GM23338 (cell line): Measurements from ENCODE around the gene SLIT1. TPM values are rescaled to one million over a fixed set of nuclear protein-coding genes. Genes with fewer than 3 reads are reported as not detected.

Source experiments
- ATAC-seq: fragments of 200-7000 bp; cut with Tn5 transposase; 3 replicates; pipeline ENCODE4 v1.9.1; 2020
- DNase-seq: peaks from one replicate; pipeline ENCODE4 v3.0.0-alpha.2; 2015; ENCODE audit warnings: low spot score
- H2AFZ ChIP-seq: fragments of 200-600 bp; sonication (generic); 2 replicates; pipeline ENCODE4 v1.8.0; 2016; ENCODE audit warnings: antibody characterized with exemption, mild to moderate bottlenecking, moderate library complexity
- H3F3A ChIP-seq: fragments of 200-600 bp; sonication (generic); replicated peaks from 2 replicates; pipeline ENCODE4 v1.8.0; 2017; ENCODE audit warnings: antibody characterized with exemption, mixed run types, low read depth
- H3K27ac ChIP-seq: fragments of 200-600 bp; sonication (generic); 2 replicates; pipeline ENCODE4 v1.6.1; 2016; ENCODE audit warnings: low read depth
- H3K27me3 ChIP-seq: fragments of 200-600 bp; sonication (generic); 2 replicates; pipeline ENCODE4 v1.8.0; 2016; ENCODE audit warnings: mild to moderate bottlenecking, mixed run types, moderate library complexity; ENCODE audit not compliant: insufficient read depth
- H3K36me3 ChIP-seq: fragments of 200-600 bp; sonication (generic); 2 replicates; pipeline ENCODE4 v1.8.0; 2016; ENCODE audit warnings: mild to moderate bottlenecking; ENCODE audit not compliant: insufficient read depth
- H3K4me1 ChIP-seq: fragments of 200-600 bp; sonication (generic); 2 replicates; pipeline ENCODE4 v1.8.0; 2016; ENCODE audit warnings: mild to moderate bottlenecking, moderate library complexity; ENCODE audit not compliant: insufficient read depth
- H3K4me2 ChIP-seq: fragments of 200-600 bp; sonication (generic); 2 replicates; pipeline ENCODE4 v1.7.1; 2017; ENCODE audit warnings: mixed run types
- H3K4me3 ChIP-seq: fragments of 200-600 bp; sonication (generic); 2 replicates; pipeline ENCODE4 v1.6.1; 2016; ENCODE audit warnings: mixed run types
- H3K79me2 ChIP-seq: fragments of 200-600 bp; sonication (generic); replicated peaks from 2 replicates; pipeline ENCODE4 v1.8.0; 2017; ENCODE audit warnings: mild to moderate bottlenecking; ENCODE audit not compliant: insufficient read depth
- H3K9me2 ChIP-seq: fragments of 200-600 bp; sonication (generic); 2 replicates; pipeline ENCODE4 v1.8.0; 2017; ENCODE audit not compliant: insufficient read depth
- H4K20me1 ChIP-seq: fragments of 200-600 bp; sonication (generic); replicated peaks from 2 replicates; pipeline ENCODE4 v1.8.0; 2017; ENCODE audit warnings: mild to moderate bottlenecking; ENCODE audit not compliant: insufficient read depth
- H3K27ac Mint-ChIP-seq: 2 replicates; pipeline ENCODE4 v1.8.0; 2020; ENCODE audit warnings: inconsistent platforms, mild to moderate bottlenecking, moderate library complexity, mixed read lengths
- H3K27me3 Mint-ChIP-seq: 3 replicates; pipeline ENCODE4 v1.8.0; 2022; ENCODE audit warnings: low read depth, mild to moderate bottlenecking, moderate library complexity, mixed read lengths, inconsistent platforms; ENCODE audit not compliant: insufficient read depth, poor library complexity
- H3K36me3 Mint-ChIP-seq: 3 replicates; pipeline ENCODE4 v1.8.0; 2021; ENCODE audit warnings: low read depth, mild to moderate bottlenecking, inconsistent platforms, moderate library complexity, mixed read lengths
- H3K4me1 Mint-ChIP-seq: 3 replicates; pipeline ENCODE4 v1.8.0; 2020; ENCODE audit warnings: mild to moderate bottlenecking, inconsistent platforms, mixed read lengths
- H3K4me3 Mint-ChIP-seq: 3 replicates; pipeline ENCODE4 v1.8.0; 2021; ENCODE audit warnings: moderate library complexity, mild to moderate bottlenecking, inconsistent platforms, mixed read lengths
- H3K9me3 Mint-ChIP-seq: 3 replicates; pipeline ENCODE4 v1.8.0; 2020; ENCODE audit warnings: moderate library complexity, mild to moderate bottlenecking, inconsistent platforms, mixed read lengths
- CTCF ChIP-seq, 2 experiments: fragments of 200-600 bp in 1 of 2; sonication (generic) in 1 of 2; conservative IDR thresholded peaks; 2 replicates each; pipeline versions ENCODE4 v1.5.1 to v1.6.1; 2016 to 2017; ENCODE audit warnings: antibody characterized with exemption in 2 of 2, low read depth in 2 of 2, mild to moderate bottlenecking in 2 of 2, moderate library complexity in 1 of 2
- EZH2phosphoT487 ChIP-seq: fragments of 200-600 bp; sonication (generic); IDR thresholded peaks from one replicate; pipeline ENCODE4 v1.8.1; 2018; ENCODE audit warnings: antibody characterized with exemption; ENCODE audit not compliant: unreplicated experiment
- JUNB ChIP-seq: IDR thresholded peaks from one replicate; pipeline ENCODE4 v1.6.1; 2016; ENCODE audit warnings: antibody characterized with exemption; ENCODE audit not compliant: unreplicated experiment
- NANOG ChIP-seq: IDR thresholded peaks from 2 replicates; pipeline ENCODE4 v1.6.1; 2016; ENCODE audit warnings: antibody characterized with exemption, borderline replicate concordance
- STAT1 ChIP-seq: IDR thresholded peaks from one replicate; pipeline ENCODE4 v1.6.1; 2016; ENCODE audit warnings: antibody characterized with exemption; ENCODE audit not compliant: unreplicated experiment
- ZNF114 ChIP-seq: fragments of 250-450 bp; sonication (Bioruptor Pico); IDR thresholded peaks from 2 replicates; pipeline ENCODE4 v1.5.0; 2020; ENCODE audit warnings: mild to moderate bottlenecking, moderate library complexity
- ZNF331 ChIP-seq: fragments of 250-450 bp; sonication (Bioruptor Pico); IDR thresholded peaks from 2 replicates; pipeline ENCODE4 v1.5.0; 2020; ENCODE audit warnings: low read depth, mild to moderate bottlenecking, moderate library complexity
- ZNF462 ChIP-seq: fragments of 250-450 bp; sonication (Bioruptor Pico); IDR thresholded peaks from 2 replicates; pipeline ENCODE4 v1.5.0; 2020; ENCODE audit warnings: mild to moderate bottlenecking, moderate library complexity
- polyA plus RNA-seq: library from polyadenylated mRNA; unstranded; fragments of >200 nt; fragmentation: Nextera tagmentation; extraction: Ambion mirVana; gene quantifications from 2 replicates; pipeline ENCODE4 v1.2.1, GENCODE V29; 2016
- total RNA-seq: library from RNA; depleted of rRNA; stranded (reverse); fragments of >200 nt; shearing (Covaris generic); gene quantifications from 2 replicates; pipeline ENCODE4 v1.2.3, GENCODE V29; 2014

The SLIT1 gene
- total and polyA plus RNA-seq, 2 experiments from 2014 or later, result 0.76 to 1.7 TPM

GRCh38 chr10:97183314-97183713 is 2.4 kb downstream of the SLIT1 start (continued):
- TF ChIP-seq CTCF (conservative IDR thresholded peaks at IDR 0.05; ENCODE audit: low read depth in 2 of 2), result no peak
- TF ChIP-seq NANOG, result no peak
- TF ChIP-seq ZNF331 (CRISPR knock-in tag), result no peak
- TF ChIP-seq JUNB, result no peak

GRCh38 chr10:97182288-97182990 is 3.3 kb downstream of the SLIT1 start:
- ATAC-seq (no peak), DNase-seq (no peak)
- Histone ChIP-seq H3K9me2 (no peaks in the 10 kb centered on the region), H3K27me3 (peaks cover 52% of the 10 kb centered on the region), H3K4me2 (no peak overlapping the region), H3K36me3 (no peaks in the 10 kb centered on the region), H3F3A (peaks cover 6% of the 10 kb centered on the region; the same call in 1 of the 2 replicates), H3K27ac (no peak overlapping the region), H3K79me2 (no peaks in the 10 kb centered on the region), H3K4me1 (no peaks in the 10 kb centered on the region; the same call in 1 of the 2 replicates), H4K20me1 (no peaks in the 10 kb centered on the region; the same call in 1 of the 2 replicates), H3K4me3 (no peak overlapping the region), H2AFZ (no peak overlapping the region)
- no peak overlapping the region for H3K27ac Mint-ChIP-seq
- no peaks in the 10 kb centered on the region for H3K36me3 Mint-ChIP-seq
- no peaks in the 10 kb centered on the region for H3K9me3 Mint-ChIP-seq
- no peak overlapping the region for H3K4me3 Mint-ChIP-seq
- H3K4me1 Mint-ChIP-seq, result peaks cover 16% of the 10 kb centered on the region
- TF ChIP-seq STAT1, result no peak
- TF ChIP-seq ZNF331 (CRISPR knock-in tag), result no peak
- TF ChIP-seq JUNB, result no peak
- peaks cover 46% of the 10 kb centered on the region for H3K27me3 Mint-ChIP-seq

GRCh38 chr10:97180986-97181385 is 4.8 kb downstream of the SLIT1 start:
- ATAC-seq, result no peak
- Histone ChIP-seq H3K36me3 (no peaks in the 10 kb centered on the region), H3K4me3 (no peak overlapping the region), H3K4me2 (no peak overlapping the region), H4K20me1 (no peaks in the 10 kb centered on the region; the same call in 1 of the 2 replicates), H3K4me1 (no peaks in the 10 kb centered on the region; the same call in 1 of the 2 replicates), H3K9me2 (no peaks in the 10 kb centered on the region), H3K79me2 (no peaks in the 10 kb centered on the region), H2AFZ (no peak overlapping the region), H3K27me3 (peaks cover 37% of the 10 kb centered on the region), H3F3A (no peaks in the 10 kb centered on the region; the same call in 1 of the 2 replicates), H3K27ac (no peak overlapping the region)
- Mint-ChIP-seq H3K4me3 (no peak overlapping the region), H3K27ac (no peak overlapping the region), H3K4me1 (peaks cover 16% of the 10 kb centered on the region), H3K36me3 (no peaks in the 10 kb centered on the region), H3K9me3 (no peaks in the 10 kb centered on the region), H3K27me3 (peaks cover 31% of the 10 kb centered on the region)
- no peak for DNase-seq
- TF ChIP-seq ZNF114 (CRISPR knock-in tag) (no peak), EZH2phosphoT487 (no peak), ZNF462 (no peak), CTCF (conservative IDR thresholded peaks at IDR 0.05; ENCODE audit: low read depth in 2 of 2) (no peak)
